GM19023 (cell line): ENCODE measurements around the gene L3MBTL4.

Experiments
- ATAC-seq: cut with Tn5 transposase; IDR thresholded peaks from one replicate; pipeline ENCODE4 v1.9.1; 2021; ENCODE audit warnings: mild to moderate bottlenecking, moderate library complexity; ENCODE audit not compliant: unreplicated experiment

The L3MBTL4 gene

GRCh38 chr18:6367208-6367607 lies 47.5 kb downstream of the L3MBTL4 start:
- no peak for ATAC-seq

GRCh38 chr18:6366776-6367175 lies 47.9 kb downstream of the L3MBTL4 start:
- ATAC-seq = no peak

- ATAC-seq = no peak
Measured at GRCh38 chr18:6365385-6365784, 49.3 kb downstream of the L3MBTL4 start.

- ATAC-seq = peak; percentile 68
Measured at GRCh38 chr18:6363216-6363615, 51.5 kb downstream of the L3MBTL4 start.

- ATAC-seq = no peak
Measured at GRCh38 chr18:6362559-6363129, 52.1 kb downstream of the L3MBTL4 start.

- ATAC-seq = no peak
Measured at GRCh38 chr18:6357668-6358067, 57.0 kb downstream of the L3MBTL4 start.

GRCh38 chr18:6355789-6356589 lies 58.7 kb downstream of the L3MBTL4 start:
- ATAC-seq = peak; percentile 71

- ATAC-seq = no peak
Measured at GRCh38 chr18:6352275-6352674, 62.4 kb downstream of the L3MBTL4 start.

- ATAC-seq = no peak
Measured at GRCh38 chr18:6342990-6343389, 71.7 kb downstream of the L3MBTL4 start.

GRCh38 chr18:6341709-6342108 lies 73.0 kb downstream of the L3MBTL4 start:
- no peak for ATAC-seq

- no peak for ATAC-seq
Measured at GRCh38 chr18:6341303-6341702, 73.4 kb downstream of the L3MBTL4 start.

- ATAC-seq = no peak
Measured at GRCh38 chr18:6340121-6340520, 74.6 kb downstream of the L3MBTL4 start.

- no peak for ATAC-seq
Measured at GRCh38 chr18:6336239-6336638, 78.5 kb downstream of the L3MBTL4 start.

GRCh38 chr18:6333981-6334380 lies 80.7 kb downstream of the L3MBTL4 start:
- ATAC-seq = no peak

GRCh38 chr18:6331872-6332271 lies 82.8 kb downstream of the L3MBTL4 start:
- no peak for ATAC-seq

GRCh38 chr18:6330786-6331185 lies 83.9 kb downstream of the L3MBTL4 start:
- ATAC-seq = no peak

GRCh38 chr18:6328621-6329010 lies 86.1 kb downstream of the L3MBTL4 start:
- ATAC-seq = no peak

- ATAC-seq = no peak
Measured at GRCh38 chr18:6327895-6328620, 86.7 kb downstream of the L3MBTL4 start.

GRCh38 chr18:6327485-6327884 lies 87.2 kb downstream of the L3MBTL4 start:
- ATAC-seq = no peak

- no peak for ATAC-seq
Measured at GRCh38 chr18:6326566-6326965, 88.1 kb downstream of the L3MBTL4 start.

GRCh38 chr18:6323319-6323889 lies 91.3 kb downstream of the L3MBTL4 start:
- no peak for ATAC-seq
